ENCODE results near the gene TSPAN14. TPM values are rescaled to one million over a fixed set of nuclear protein-coding genes. Genes with fewer than 3 reads are reported as not detected.

Gene TSPAN14
- total RNA-seq, 3 donors from 2014 or later = 52.8 to 76.8 (median 74.8) TPM

- TF ChIP-seq POLR2A (IDR thresholded peaks at IDR 0.05) (no peak), POLR2AphosphoS5 (IDR thresholded peaks at IDR 0.05) (no peak), CTCF (IDR thresholded peaks at IDR 0.05) (no peak)
- intact Hi-C loops (cut with DNase I; ENCODE audit: low total_unique reads) = no loop called here
Measured at GRCh38 chr10:80471001-80471400, 16.9 kb downstream of the TSPAN14 start.

GRCh38 chr10:80471715-80472233 is 17.7 kb downstream of the TSPAN14 start:
- H3K27ac ChIP-seq = peak overlapping the region; percentile 57 to 65

More at GRCh38 chr10:80471001-80471400, 16.9 kb downstream of the TSPAN14 start:
- H3K36me3 ChIP-seq = no peaks in the 10 kb centered on the region
- no peaks in the 10 kb centered on the region for H3K9me3 ChIP-seq
- no peaks in the 10 kb centered on the region for H3K27me3 ChIP-seq
- peak in 1 of 2 donors; percentile 59 for DNase-seq (ENCODE audit: low spot score in 2 of 2)
- H3K27ac ChIP-seq = peak overlapping the region; percentile 57 to 65
- peaks cover 8 to 48% of the 10 kb centered on the region in 2 donors for H3K4me1 ChIP-seq
- H3K4me3 ChIP-seq = no peak overlapping the region

GRCh38 chr10:80472234-80473095 is 18.4 kb downstream of the TSPAN14 start:
- intact Hi-C loops (cut with DNase I; ENCODE audit: low total_unique reads) = no loop called here
- DNase-seq (ENCODE audit: low spot score in 2 of 2) = no peak
- no peak overlapping the region for H3K4me3 ChIP-seq
- H3K4me1 ChIP-seq = peaks cover 3 to 34% of the 10 kb centered on the region in 2 donors
- no peaks in the 10 kb centered on the region for H3K27me3 ChIP-seq
- H3K27ac ChIP-seq = peak overlapping the region; percentile 57 to 75
- no peaks in the 10 kb centered on the region for H3K9me3 ChIP-seq
- no peaks in the 10 kb centered on the region for H3K36me3 ChIP-seq
- TF ChIP-seq CTCF (IDR thresholded peaks at IDR 0.05) (no peak), POLR2AphosphoS5 (IDR thresholded peaks at IDR 0.05) (no peak), POLR2A (IDR thresholded peaks at IDR 0.05) (no peak)

More at GRCh38 chr10:80471715-80472233, 17.7 kb downstream of the TSPAN14 start:
- peaks cover 4 to 40% of the 10 kb centered on the region in 2 donors for H3K4me1 ChIP-seq
- H3K4me3 ChIP-seq = no peak overlapping the region
- DNase-seq (ENCODE audit: low spot score in 2 of 2) = no peak
- H3K9me3 ChIP-seq = no peaks in the 10 kb centered on the region
- H3K36me3 ChIP-seq = no peaks in the 10 kb centered on the region
- H3K27me3 ChIP-seq = no peaks in the 10 kb centered on the region
- TF ChIP-seq POLR2A (IDR thresholded peaks at IDR 0.05) = no peak
- no peak for TF ChIP-seq CTCF (IDR thresholded peaks at IDR 0.05)
- TF ChIP-seq POLR2AphosphoS5 (IDR thresholded peaks at IDR 0.05) = no peak
- intact Hi-C loops (cut with DNase I; ENCODE audit: low total_unique reads) = no loop called here

- H3K4me3 ChIP-seq = no peak overlapping the region
- DNase-seq (ENCODE audit: low spot score in 2 of 2) = no peak
- TF ChIP-seq CTCF (IDR thresholded peaks at IDR 0.05) (no peak), POLR2A (IDR thresholded peaks at IDR 0.05) (no peak), POLR2AphosphoS5 (IDR thresholded peaks at IDR 0.05) (no peak)
- H3K4me1 ChIP-seq = peaks cover 0 to 26% of the 10 kb centered on the region in 2 donors
- peak overlapping the region; percentile 57 to 75 for H3K27ac ChIP-seq
- no peaks in the 10 kb centered on the region for H3K27me3 ChIP-seq
- no peaks in the 10 kb centered on the region for H3K36me3 ChIP-seq
- intact Hi-C loops (cut with DNase I; ENCODE audit: low total_unique reads) = no loop called here
- H3K9me3 ChIP-seq = peaks cover 1 to 6% of the 10 kb centered on the region in 2 donors
Measured at GRCh38 chr10:80473096-80473657, 19.1 kb downstream of the TSPAN14 start.
